AG10803 (cell line): ENCODE data around the gene MLEC.
A peak's percentile ranks its signal among the peaks of the same experiment; 100 is the strongest.

ENCODE experiments used
- DNase-seq: peaks from one replicate; pipeline ENCODE4 v3.0.0; 2010; ENCODE audit warnings: low read depth
- H3K4me3 ChIP-seq: 2 replicates; pipeline ENCODE4 v1.5.1; 2011; ENCODE audit warnings: mild to moderate bottlenecking, low read length, control low read depth
- TF ChIP-seq, protein P1 (sequence below): conservative IDR thresholded peaks from 2 replicates; pipeline ENCODE4 v1.5.1; 2011; ENCODE audit warnings: mild to moderate bottlenecking, low read length, control low read depth, inconsistent platforms

MLEC gene

DNA sequence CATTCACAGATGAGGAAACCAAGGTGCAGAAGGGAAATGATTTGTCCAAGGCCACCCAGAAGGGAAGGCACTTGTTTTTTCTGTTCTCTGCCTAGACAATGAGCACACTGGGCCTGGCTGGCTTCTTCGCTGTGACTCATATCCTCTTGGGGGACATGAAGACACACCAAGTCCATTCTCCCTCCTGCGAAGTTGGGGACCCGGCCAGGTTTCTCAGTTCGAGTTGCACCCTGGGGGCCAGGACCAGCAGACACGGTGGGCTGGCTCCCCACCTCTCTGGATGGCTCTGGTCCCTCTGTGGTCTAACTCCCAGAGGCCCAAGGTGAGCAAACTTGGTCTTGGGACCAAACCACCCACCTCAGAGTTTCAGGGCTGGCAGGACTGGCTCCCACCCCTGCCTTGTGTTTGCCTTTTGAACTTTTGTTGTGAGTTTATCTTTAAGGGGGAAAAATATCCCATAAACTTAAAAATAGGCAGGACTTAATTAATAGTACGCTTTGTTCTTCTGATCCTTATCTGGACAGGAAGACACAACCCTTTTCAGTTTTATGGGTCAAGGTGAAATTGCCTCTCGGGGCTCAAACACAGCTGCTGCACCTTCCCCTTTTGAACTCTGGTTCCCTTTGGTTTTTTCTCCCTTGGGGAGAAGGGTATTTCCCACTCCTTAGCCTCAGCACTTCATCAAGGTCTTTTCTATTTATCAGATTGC is 9.0 kb upstream of the MLEC start:
- H3K4me3 ChIP-seq, result no peak overlapping the region
- TF ChIP-seq, protein P1, sequence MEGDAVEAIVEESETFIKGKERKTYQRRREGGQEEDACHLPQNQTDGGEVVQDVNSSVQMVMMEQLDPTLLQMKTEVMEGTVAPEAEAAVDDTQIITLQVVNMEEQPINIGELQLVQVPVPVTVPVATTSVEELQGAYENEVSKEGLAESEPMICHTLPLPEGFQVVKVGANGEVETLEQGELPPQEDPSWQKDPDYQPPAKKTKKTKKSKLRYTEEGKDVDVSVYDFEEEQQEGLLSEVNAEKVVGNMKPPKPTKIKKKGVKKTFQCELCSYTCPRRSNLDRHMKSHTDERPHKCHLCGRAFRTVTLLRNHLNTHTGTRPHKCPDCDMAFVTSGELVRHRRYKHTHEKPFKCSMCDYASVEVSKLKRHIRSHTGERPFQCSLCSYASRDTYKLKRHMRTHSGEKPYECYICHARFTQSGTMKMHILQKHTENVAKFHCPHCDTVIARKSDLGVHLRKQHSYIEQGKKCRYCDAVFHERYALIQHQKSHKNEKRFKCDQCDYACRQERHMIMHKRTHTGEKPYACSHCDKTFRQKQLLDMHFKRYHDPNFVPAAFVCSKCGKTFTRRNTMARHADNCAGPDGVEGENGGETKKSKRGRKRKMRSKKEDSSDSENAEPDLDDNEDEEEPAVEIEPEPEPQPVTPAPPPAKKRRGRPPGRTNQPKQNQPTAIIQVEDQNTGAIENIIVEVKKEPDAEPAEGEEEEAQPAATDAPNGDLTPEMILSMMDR, result no peak
- peak; percentile 21 for DNase-seq

DNA sequence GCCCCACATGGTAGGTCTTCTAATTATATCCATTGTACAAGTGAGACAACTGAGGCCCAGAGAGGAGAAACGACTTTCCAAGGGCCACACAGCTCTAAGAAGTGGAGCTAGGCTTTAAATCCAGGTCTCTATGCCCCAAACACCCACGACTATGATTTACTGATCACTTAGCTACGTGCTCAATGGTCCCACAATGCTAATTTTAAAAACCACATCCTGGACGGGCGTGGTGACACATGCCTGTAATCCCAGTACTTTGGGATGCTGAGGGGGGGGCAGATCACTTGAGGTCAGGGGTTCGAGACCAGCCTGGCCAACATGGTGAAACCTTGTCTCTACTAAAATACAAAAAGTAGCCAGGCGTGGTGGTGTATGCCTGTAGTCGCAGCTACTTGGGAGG is 8.4 kb upstream of the MLEC start:
- no peak overlapping the region for H3K4me3 ChIP-seq
- TF ChIP-seq, protein P1, result no peak
- no peak for DNase-seq

DNA sequence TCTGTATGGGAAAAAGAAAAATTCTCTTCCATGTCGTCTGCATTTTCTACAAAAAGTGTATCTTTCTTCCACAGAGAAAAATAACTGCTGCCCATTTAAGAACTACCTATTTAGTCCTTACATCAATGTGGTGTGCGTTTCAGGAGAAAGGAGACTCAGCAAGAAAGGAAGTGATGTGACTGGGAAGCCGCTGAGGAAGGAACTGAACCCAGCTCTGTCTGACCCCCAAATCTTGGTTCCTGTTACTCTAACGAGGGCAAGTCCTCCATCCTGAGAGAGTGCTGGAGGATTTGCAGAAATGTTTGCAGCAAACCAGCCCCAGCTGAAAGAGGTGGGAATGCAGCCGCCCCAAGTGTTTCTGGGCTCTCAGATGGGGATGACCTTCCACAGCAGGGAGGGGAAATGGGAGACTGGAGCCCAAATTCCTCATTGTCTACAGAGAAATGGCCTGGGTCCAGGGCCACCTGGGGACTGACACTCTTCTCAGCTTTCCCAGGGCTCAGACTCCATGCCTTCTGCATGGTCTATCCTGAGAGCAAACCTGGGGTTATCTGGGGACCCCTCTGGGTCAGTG is 6.7 kb upstream of the MLEC start:
- TF ChIP-seq, protein P1, result no peak
- H3K4me3 ChIP-seq, result no peak overlapping the region
- no peak for DNase-seq

DNA sequence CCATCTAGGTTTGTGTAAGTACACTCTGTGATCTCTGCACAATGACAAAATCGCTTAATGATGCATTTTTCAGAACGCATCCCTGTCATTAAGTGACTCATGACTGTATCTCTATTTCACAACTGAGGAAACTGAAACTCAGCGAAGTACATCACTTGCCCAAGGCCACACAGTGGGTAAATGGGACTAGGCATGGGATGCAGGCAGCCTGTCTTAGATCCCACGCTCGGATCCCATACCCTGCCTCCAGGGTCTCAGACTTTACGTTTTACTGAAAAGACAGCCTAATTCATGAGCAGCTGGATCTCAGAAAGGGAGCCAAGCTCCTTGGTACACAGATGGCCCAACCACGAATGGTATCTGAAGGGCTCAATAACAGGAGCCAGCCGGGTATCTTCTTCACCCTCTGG is 2.4 kb upstream of the MLEC start:
- DNase-seq, result peak; percentile 48
- TF ChIP-seq, protein P1, result no peak
- no peak overlapping the region for H3K4me3 ChIP-seq

DNA sequence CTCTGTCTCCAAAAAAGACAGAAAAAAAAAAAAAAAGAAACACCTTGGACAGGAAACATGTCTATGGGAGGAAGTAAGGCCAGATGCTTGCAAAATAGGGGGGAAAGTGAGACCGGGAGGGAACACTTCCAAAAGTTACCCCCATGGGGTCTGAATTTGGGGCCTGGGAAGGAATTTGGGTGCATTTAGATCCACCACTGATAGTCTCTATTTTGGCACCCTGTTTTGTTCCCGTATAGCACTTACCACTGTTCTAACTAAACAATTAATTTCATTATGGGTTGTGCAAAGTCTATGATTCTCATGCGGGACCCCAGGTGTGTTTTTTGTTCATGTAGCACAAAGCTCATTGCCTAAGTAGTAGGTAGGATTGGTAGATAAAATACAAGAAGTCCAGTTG is 1.4 kb upstream of the MLEC start:
- TF ChIP-seq, protein P1, result no peak
- DNase-seq, result no peak
- no peak overlapping the region for H3K4me3 ChIP-seq

DNA sequence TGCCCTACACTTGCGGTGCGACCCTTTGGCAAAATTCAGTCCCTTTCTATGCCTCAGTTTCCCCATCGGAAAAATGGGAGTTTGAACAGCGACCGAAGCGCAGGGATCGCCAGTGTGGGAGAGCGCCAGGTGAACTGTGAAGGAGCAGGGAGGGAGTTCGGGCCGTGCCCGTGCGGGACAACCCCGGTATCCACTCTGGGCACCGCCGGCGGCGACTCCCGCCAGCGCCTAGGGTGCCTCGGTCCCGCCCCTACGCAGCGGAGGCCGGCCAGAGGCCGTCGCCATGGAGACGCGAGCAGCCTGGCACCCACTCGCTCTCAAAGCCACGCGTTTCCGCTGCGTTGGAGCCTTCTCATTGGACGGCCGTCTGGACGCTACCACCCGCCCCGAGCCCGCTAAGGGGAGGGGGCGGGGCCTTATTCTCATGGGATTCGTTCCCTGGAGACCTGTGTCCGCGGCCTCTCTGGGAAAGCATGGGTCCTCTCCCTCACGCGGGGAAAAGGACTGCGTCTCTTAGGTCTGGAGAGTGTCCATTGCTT is 729 bp upstream of the MLEC start:
- H3K4me3 ChIP-seq, result peak overlapping the region; percentile 74
- TF ChIP-seq, protein P1, result no peak
- DNase-seq, result peak; percentile 95

DNA sequence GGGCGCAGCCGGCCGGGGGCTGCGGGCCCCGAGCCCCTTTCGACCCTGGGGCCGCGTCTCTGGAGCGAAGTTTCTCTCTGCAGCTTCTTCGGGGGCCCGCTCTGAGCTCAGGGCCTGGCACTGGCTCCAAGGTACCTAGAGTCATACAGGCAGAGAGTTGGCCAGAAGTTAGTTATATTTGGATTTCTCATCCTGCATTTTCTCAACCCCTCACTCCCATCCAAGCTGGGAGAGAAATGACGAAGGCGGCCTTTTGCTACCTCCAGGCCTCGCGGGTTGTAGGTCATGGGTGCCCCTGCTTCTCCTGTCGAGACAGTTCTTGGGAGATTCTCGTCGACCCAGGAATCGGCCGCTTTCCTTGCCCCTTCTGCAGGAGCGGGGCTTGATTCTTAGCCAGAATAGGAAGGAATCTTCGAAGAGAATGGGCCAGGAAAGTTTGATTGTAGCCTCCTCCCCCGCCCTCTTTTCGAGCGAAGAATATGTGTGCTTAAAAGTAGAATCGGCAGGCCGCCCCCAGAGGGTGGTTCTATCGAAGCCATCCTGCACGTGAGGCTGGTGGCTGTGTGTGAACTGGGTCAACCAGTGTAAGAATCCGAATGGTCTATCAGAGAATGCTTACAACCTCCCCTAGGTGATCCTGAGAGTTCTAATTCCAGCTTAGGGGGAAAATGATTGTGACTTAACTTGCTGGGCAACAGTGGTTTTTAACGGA is 785 bp downstream of the MLEC start:
- DNase-seq, result peak; percentile 25
- TF ChIP-seq, protein P1, result no peak
- peak overlapping the region; percentile 74 for H3K4me3 ChIP-seq
